Right lobe of liver (tissue), 6 donors: ENCODE data around the gene GTF2H4. TPM values are rescaled to one million over a fixed set of nuclear protein-coding genes. Genes with fewer than 3 reads are reported as not detected.

ENCODE experiments used
- ATAC-seq, 4 donors: fragments of 200-7000 bp; cut with Tn5 transposase; one replicate each; pipeline ENCODE4 v1.9.1; 2020; ENCODE audit warnings: mild to moderate bottlenecking in 4 of 4, moderate library complexity in 4 of 4
- DNase-seq, 3 donors: peaks; one replicate each; pipeline ENCODE4 v3.0.0-alpha.2; 2020
- H3K27ac ChIP-seq, 3 donors: fragments of 200-600 bp; one replicate each; pipeline ENCODE4 v1.8.0; 2022
- H3K27me3 ChIP-seq, 2 donors: fragments of 200-600 bp; one replicate each; pipeline ENCODE4 v1.8.0; 2022
- H3K36me3 ChIP-seq, 4 donors: fragments of 200-600 bp; sonication (generic) in 1 of 4; one replicate each; pipeline versions ENCODE4 v1.5.1 to v1.8.0; 2017 to 2022; ENCODE audit warnings: control low read depth in 1 of 4
- H3K4me1 ChIP-seq, 4 donors: fragments of 200-600 bp; sonication (generic) in 1 of 4; one replicate each; pipeline versions ENCODE4 v1.5.1 to v1.8.0; 2017 to 2022; ENCODE audit warnings: control low read depth in 1 of 4
- H3K4me3 ChIP-seq, 3 donors: fragments of 200-600 bp; one replicate each; pipeline ENCODE4 v1.8.0; 2022
- H3K9me3 ChIP-seq, 4 donors: fragments of 200-600 bp; sonication (generic) in 1 of 4; one replicate each; pipeline versions ENCODE4 v1.5.1 to v1.8.0; 2017 to 2022; ENCODE audit warnings: control low read depth in 1 of 4
- POLR2A ChIP-seq: fragments of 450-650 bp; IDR thresholded peaks from one replicate; pipeline ENCODE4 v1.6.1; 2017; ENCODE audit warnings: antibody characterized with exemption, mild to moderate bottlenecking
- WGBS: methylation state at CpG from one replicate; pipeline ENCODE4 v1.1.6; 2018; ENCODE audit warnings: low coverage, low lambda C conversion rate; ENCODE audit not compliant: insufficient coverage; ENCODE audit errors: missing lambda C conversion rate; 5-methylcytosine and 5-hydroxymethylcytosine counted together
- intact Hi-C, 2 donors: fragments of 100-400 bp; cut with DNase I; formaldehyde crosslinking; loops; one replicate each; pipeline versions ENCODE4 v1.11.2 to v1.14.1; 2022
- total RNA-seq, 6 experiments: library from RNA; depleted of rRNA in 2 of 6; stranded (reverse); fragments of >200 nt in 2 of 6; fragmentation: NEBNext Ultra II Directional in 3 of 6; extraction: Animal tissue kit (Norgen Biotek cat#: 25700) in 3 of 6; gene quantifications; one replicate each; pipeline versions ENCODE4 v1.1.0 to v1.2.4, GENCODE V29; 2016 to 2023
- TF ChIP-seq, protein P1 (sequence below), 4 donors: fragments of 200-600 bp in 3 of 4; fragments of 450-650 bp in 1 of 4; IDR thresholded peaks; one replicate each; pipeline versions ENCODE4 v1.5.1 to v1.8.0; 2016 to 2022; ENCODE audit warnings: antibody characterized with exemption in 4 of 4, mild to moderate bottlenecking in 2 of 4
- donor health status: DM: no; HTN: yes; CAD: no.
- donor health status: DM: no; HTN: no; CAD: no.
- donor health status: DM: no; HTN: no; CAD: no.
- donor health status: DM: no; HTN: yes; CAD: no.
- donor health status: DM: no; HTN: yes; CAD: no.

The GTF2H4 gene
- total RNA-seq, 6 experiments from 2014 or later, result 3.6 to 21.1 (median 17.3) TPM

DNA sequence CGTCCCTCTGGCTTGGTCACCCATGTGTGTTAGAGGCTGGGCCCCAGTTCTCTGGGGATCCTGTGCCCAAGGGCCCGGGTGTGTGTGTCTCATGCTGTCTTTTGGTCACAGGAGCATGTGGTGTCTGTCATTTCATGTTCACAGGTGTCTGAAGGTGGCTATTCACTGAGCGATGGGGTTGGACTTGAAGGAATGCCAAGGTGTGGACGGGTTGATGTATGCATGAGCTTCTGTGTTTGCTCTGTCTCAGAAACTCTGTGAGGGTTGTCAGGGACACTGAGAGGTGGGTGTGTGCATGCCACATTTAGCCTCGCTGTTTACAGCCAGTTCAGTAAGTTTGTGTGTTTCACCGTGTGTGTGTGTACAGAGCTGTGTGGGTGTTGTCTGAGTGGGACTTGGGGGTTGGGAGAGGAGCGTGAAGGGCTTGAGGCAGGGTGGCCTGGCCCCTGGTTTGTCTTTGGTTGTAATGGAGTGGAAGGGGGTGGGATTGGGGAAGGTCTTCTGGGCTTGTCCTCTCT lies 22.5 kb upstream of the GTF2H4 start:
- H3K27ac ChIP-seq, result no peak overlapping the region
- intact Hi-C loops, result loop anchor here in 1 of 2 donors (10.0 kb wide), 1 partner anchor 61 kb away; no protein-coding TSS in a partner anchor
- peak in 2 of 4 donors; percentile 6 to 13 for ATAC-seq
- no peaks in the 10 kb centered on the region for H3K27me3 ChIP-seq
- peak in 1 of 3 donors; percentile 45 for DNase-seq
- H3K36me3 ChIP-seq, result no peaks in the 10 kb centered on the region
- 40% methylated on average over 5 of the region's 7 CpGs for WGBS
- TF ChIP-seq, protein P1, sequence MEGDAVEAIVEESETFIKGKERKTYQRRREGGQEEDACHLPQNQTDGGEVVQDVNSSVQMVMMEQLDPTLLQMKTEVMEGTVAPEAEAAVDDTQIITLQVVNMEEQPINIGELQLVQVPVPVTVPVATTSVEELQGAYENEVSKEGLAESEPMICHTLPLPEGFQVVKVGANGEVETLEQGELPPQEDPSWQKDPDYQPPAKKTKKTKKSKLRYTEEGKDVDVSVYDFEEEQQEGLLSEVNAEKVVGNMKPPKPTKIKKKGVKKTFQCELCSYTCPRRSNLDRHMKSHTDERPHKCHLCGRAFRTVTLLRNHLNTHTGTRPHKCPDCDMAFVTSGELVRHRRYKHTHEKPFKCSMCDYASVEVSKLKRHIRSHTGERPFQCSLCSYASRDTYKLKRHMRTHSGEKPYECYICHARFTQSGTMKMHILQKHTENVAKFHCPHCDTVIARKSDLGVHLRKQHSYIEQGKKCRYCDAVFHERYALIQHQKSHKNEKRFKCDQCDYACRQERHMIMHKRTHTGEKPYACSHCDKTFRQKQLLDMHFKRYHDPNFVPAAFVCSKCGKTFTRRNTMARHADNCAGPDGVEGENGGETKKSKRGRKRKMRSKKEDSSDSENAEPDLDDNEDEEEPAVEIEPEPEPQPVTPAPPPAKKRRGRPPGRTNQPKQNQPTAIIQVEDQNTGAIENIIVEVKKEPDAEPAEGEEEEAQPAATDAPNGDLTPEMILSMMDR (IDR thresholded peaks at IDR 0.05), result no peak
- no peak for TF ChIP-seq POLR2A
- H3K4me1 ChIP-seq, result no peaks in the 10 kb centered on the region
- H3K4me3 ChIP-seq, result peak overlapping the region in 1 of 3 donors; percentile 68
- H3K9me3 ChIP-seq, result no peaks in the 10 kb centered on the region

DNA sequence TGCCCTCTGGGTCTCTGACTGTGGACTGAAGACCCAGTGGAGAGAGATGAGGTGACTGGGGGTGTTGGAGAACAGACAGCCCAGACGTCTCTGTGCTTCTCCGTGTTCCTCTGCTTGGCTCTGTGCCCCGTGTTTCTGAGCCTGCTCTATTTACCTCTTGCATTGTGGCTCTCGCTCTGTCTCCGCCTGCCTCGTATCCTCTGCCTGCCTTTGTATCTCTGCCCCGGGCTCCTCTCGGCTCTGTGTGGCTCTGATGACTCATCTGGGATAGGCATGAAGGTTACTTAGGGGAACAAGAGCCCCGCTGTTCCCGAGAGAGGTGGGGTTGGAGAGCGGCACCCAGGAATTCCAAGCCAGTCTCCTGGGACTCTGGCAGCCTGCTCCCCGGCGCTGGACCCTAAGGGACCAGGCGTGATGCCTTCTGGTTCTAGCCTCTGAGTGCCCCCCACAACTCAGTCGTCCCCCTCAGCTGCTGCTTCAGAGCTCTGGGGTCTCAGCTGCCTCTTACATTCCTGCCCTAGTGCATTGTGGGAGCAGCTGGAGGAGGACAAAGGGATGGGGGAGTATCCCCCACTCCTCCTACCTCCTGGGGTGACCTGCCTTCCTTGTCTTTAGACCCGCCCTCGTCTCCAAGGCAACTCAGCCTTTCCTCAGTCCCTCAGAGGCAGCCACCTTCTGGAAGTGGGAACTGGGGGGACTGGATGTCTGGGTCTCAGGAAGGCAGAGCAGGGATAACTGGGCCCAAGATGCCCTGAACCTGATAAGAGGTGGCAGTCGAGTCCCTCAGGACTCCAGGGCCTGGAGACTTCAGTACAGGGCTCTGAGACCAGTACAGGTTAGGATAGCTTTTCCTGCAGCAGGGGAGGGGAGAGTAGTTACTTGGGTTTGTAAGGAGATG lies 21.8 kb upstream of the GTF2H4 start:
- ATAC-seq (peak; percentile 6 to 65 (median 46)), DNase-seq (peak in 2 of 3 donors; percentile 52 to 65)
- no peaks in the 10 kb centered on the region for H3K4me1 ChIP-seq
- H3K9me3 ChIP-seq, result no peaks in the 10 kb centered on the region
- intact Hi-C loops, result loop anchor here in 1 of 2 donors (10.0 kb wide), 1 partner anchor 61 kb away; no protein-coding TSS in a partner anchor
- H3K27ac ChIP-seq, result no peak overlapping the region
- no peaks in the 10 kb centered on the region for H3K36me3 ChIP-seq
- WGBS, result 34% methylated on average over 10 of the region's 18 CpGs
- H3K27me3 ChIP-seq, result no peaks in the 10 kb centered on the region
- H3K4me3 ChIP-seq, result no peak overlapping the region
- no peak for TF ChIP-seq POLR2A
- TF ChIP-seq, protein P1 (IDR thresholded peaks at IDR 0.05), result no peak

DNA sequence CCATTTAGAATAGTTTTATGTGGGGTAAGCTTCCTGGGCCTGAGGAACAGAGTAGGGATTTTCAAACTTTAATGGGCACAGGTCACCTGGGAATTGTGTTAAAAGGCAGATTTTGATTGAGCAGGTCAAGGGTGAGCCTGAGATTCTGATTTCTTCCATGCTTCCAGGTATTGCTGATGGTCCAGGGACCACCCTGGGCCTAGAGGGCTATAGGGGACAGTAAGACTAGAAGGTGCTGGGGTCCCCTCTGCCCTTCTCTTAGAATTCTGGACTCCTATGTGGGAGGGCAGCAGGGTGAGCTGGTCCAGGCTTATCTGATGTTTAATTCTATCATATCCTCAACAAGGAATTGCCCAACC lies 21.1 kb upstream of the GTF2H4 start:
- TF ChIP-seq, protein P1 (IDR thresholded peaks at IDR 0.05), result no peak
- TF ChIP-seq POLR2A, result no peak
- H3K4me1 ChIP-seq, result no peaks in the 10 kb centered on the region
- no peak overlapping the region for H3K27ac ChIP-seq
- no peaks in the 10 kb centered on the region for H3K36me3 ChIP-seq
- ATAC-seq (no peak), DNase-seq (no peak)
- H3K27me3 ChIP-seq, result no peaks in the 10 kb centered on the region
- H3K4me3 ChIP-seq, result no peak overlapping the region
- intact Hi-C loops, result loop anchor here in 1 of 2 donors (10.0 kb wide), 1 partner anchor 62 kb away; no protein-coding TSS in a partner anchor
- no peaks in the 10 kb centered on the region for H3K9me3 ChIP-seq

DNA sequence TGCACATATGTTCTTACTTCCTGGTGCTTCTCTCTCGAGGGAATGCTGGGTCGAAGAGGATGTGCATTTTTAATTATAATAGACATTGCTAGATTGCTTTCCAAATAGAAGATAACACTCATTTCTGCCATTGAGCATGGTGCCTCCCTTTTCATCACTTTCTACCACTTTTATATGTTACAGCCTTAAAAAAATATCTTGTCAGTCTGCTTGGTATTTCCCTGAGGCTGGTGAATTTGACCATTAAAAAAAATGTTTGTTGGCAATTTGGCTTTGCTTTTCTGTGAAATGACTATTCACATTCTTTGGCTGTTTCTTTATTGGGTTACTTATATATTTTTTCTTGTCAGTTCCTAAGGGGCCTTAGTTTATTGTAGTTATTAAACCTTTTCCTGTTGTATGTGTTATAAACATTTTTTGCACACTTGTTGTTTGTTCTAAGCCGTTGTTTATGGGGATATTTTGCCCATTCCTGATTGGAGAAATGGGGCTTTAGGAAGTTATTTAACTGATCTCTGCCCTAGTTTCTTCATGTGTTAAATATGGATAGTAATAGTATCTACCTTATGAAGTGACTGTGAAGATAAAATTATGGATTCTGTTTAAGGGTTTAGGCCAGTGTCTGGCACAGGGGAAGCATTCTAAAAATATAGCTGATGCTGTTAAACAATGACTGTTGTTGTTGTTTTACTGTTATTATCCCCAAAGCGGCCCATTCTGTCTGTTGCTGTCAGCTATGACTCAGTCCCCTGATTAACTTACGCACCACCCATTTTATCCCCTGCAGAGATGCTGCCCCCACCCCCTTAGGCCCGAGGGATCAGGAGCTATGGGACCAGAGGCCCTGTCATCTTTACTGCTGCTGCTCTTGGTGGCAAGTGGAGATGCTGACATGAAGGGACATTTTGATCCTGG lies 19.8 kb upstream of the GTF2H4 start:
- Histone ChIP-seq H3K4me3 (no peak overlapping the region), H3K36me3 (no peaks in the 10 kb centered on the region), H3K9me3 (no peaks in the 10 kb centered on the region), H3K4me1 (no peaks in the 10 kb centered on the region), H3K27me3 (no peaks in the 10 kb centered on the region), H3K27ac (no peak overlapping the region)
- DNase-seq (no peak), ATAC-seq (no peak)
- TF ChIP-seq, protein P1 (IDR thresholded peaks at IDR 0.05), result no peak
- no peak for TF ChIP-seq POLR2A
- intact Hi-C loops, result loop anchor here in 1 of 2 donors (10.0 kb wide), 1 partner anchor 63 kb away; no protein-coding TSS in a partner anchor
- WGBS, result 72% methylated on average over 6 of the region's 6 CpGs
